Calu3 (cell line): ENCODE data around the gene COL6A2. TPM values are rescaled to one million over a fixed set of nuclear protein-coding genes. Genes with fewer than 3 reads are reported as not detected.
"Not testable (repeated sequence)": the region's sequence is repeated elsewhere in the genome, so short reads cannot be mapped to it uniquely, and the experiment has no call there.

Source experiments
- BruUV-seq: library from RNA; stranded (reverse); fragments of 400-500 nt; replicated peaks from 2 replicates; lab custom pipeline; 2021; lab: Mats Ljungman, UMichigan
- CTCF ChIA-PET: fragments of 300-600 bp; sonication (Branson Sonifier 250); formaldehyde crosslinking; loops from one replicate; lab custom pipeline; 2022; ENCODE audit warnings: antibody characterized with exemption; lab: Charles Lee
- DNase-seq: peaks from one replicate; pipeline ENCODE4 v3.0.0; 2022
- H3K27ac Mint-ChIP-seq: one replicate; pipeline ENCODE4 v1.8.0; 2022; ENCODE audit warnings: mixed read lengths; ENCODE audit not compliant: unreplicated experiment
- H3K27me3 Mint-ChIP-seq: one replicate; pipeline ENCODE4 v1.8.0; 2022; ENCODE audit warnings: mixed read lengths; ENCODE audit not compliant: unreplicated experiment
- H3K36me3 Mint-ChIP-seq: one replicate; pipeline ENCODE4 v1.8.0; 2022; ENCODE audit warnings: mild to moderate bottlenecking, moderate library complexity, mixed read lengths; ENCODE audit not compliant: insufficient read depth, unreplicated experiment
- H3K4me1 Mint-ChIP-seq: one replicate; pipeline ENCODE4 v1.8.0; 2022; ENCODE audit warnings: mild to moderate bottlenecking, low read depth, mixed read lengths; ENCODE audit not compliant: unreplicated experiment
- H3K4me3 Mint-ChIP-seq: one replicate; pipeline ENCODE4 v1.8.0; 2022; ENCODE audit warnings: mild to moderate bottlenecking, low read depth, moderate library complexity, mixed read lengths; ENCODE audit not compliant: unreplicated experiment
- H3K9me3 Mint-ChIP-seq: one replicate; pipeline ENCODE4 v1.8.0; 2022; ENCODE audit warnings: low read depth, mixed read lengths; ENCODE audit not compliant: unreplicated experiment
- intact Hi-C: fragments of 100-400 bp; cut with micrococcal nuclease; formaldehyde crosslinking; loops from one replicate; pipeline ENCODE4 v1.10.0; 2022; ENCODE audit not compliant: unreplicated experiment
- total RNA-seq: library from RNA; stranded (reverse); gene quantifications from 2 replicates; pipeline ENCODE4 v1.2.3, GENCODE V29; 2022
- TF ChIP-seq, protein P1 (sequence below): fragments of 200-600 bp; IDR thresholded peaks from one replicate; pipeline ENCODE4 v1.8.0; 2022; ENCODE audit warnings: antibody characterized with exemption; ENCODE audit not compliant: unreplicated experiment

The COL6A2 gene
- total RNA-seq, 1 experiment from 2014 or later, result 3.4 TPM

DNA sequence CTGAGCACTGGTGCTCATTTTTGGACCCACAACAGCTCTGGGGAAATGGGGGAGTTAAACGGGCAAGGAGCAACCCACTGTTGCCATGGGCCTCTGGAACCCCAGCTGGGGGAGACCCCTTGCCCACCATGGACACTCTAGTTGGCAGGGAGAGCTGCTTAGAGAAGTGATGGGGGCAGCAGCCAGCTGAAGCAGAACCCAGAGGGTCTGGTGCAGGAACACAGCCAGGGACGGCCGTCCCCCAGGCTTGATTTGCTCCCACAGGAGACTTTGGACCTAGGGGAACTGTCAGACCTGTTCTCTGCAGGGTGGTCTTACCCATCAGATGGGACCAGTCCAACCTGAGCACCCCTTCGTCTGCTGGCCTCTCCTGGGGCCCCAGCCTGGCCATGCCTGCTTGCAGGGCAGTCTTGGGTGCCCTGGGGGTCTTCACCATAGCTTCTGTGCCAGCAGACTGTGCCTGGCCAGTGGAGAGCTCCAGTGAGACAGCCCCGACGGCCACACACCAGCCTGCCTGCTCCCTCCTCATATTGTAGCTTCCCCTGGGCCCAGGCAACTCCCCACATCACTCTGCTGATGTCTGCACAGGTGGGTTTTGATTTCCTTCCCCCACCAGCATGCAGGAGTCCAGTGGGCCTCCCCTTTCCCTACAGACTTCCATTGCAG is 75.1 kb downstream of the COL6A2 start:
- intact Hi-C loops, result no loop called here
- BruUV-seq, result no TSS peak
- CTCF ChIA-PET, result no interaction called here

GRCh38 chr21:46173573-46173972 is 75.7 kb downstream of the COL6A2 start:
- Mint-ChIP-seq H3K9me3 (no peaks in the 10 kb centered on the region), H3K36me3 (no peaks in the 10 kb centered on the region), H3K27ac (no peak overlapping the region), H3K4me1 (no peaks in the 10 kb centered on the region), H3K4me3 (no peak overlapping the region), H3K27me3 (peaks cover 27% of the 10 kb centered on the region)
- no TSS peak for BruUV-seq
- no peak for DNase-seq
- TF ChIP-seq, protein P1, sequence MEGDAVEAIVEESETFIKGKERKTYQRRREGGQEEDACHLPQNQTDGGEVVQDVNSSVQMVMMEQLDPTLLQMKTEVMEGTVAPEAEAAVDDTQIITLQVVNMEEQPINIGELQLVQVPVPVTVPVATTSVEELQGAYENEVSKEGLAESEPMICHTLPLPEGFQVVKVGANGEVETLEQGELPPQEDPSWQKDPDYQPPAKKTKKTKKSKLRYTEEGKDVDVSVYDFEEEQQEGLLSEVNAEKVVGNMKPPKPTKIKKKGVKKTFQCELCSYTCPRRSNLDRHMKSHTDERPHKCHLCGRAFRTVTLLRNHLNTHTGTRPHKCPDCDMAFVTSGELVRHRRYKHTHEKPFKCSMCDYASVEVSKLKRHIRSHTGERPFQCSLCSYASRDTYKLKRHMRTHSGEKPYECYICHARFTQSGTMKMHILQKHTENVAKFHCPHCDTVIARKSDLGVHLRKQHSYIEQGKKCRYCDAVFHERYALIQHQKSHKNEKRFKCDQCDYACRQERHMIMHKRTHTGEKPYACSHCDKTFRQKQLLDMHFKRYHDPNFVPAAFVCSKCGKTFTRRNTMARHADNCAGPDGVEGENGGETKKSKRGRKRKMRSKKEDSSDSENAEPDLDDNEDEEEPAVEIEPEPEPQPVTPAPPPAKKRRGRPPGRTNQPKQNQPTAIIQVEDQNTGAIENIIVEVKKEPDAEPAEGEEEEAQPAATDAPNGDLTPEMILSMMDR, result no peak
- intact Hi-C loops, result no loop called here
- CTCF ChIA-PET, result no interaction called here

More for the DNA sequence above, 75.1 kb downstream of the COL6A2 start:
- H3K36me3 Mint-ChIP-seq, result no peaks in the 10 kb centered on the region
- DNase-seq, result no peak
- TF ChIP-seq, protein P1, result no peak
- no peak overlapping the region for H3K27ac Mint-ChIP-seq
- no peak overlapping the region for H3K4me3 Mint-ChIP-seq
- peaks cover 27% of the 10 kb centered on the region for H3K27me3 Mint-ChIP-seq
- H3K4me1 Mint-ChIP-seq, result no peaks in the 10 kb centered on the region
- no peaks in the 10 kb centered on the region for H3K9me3 Mint-ChIP-seq

DNA sequence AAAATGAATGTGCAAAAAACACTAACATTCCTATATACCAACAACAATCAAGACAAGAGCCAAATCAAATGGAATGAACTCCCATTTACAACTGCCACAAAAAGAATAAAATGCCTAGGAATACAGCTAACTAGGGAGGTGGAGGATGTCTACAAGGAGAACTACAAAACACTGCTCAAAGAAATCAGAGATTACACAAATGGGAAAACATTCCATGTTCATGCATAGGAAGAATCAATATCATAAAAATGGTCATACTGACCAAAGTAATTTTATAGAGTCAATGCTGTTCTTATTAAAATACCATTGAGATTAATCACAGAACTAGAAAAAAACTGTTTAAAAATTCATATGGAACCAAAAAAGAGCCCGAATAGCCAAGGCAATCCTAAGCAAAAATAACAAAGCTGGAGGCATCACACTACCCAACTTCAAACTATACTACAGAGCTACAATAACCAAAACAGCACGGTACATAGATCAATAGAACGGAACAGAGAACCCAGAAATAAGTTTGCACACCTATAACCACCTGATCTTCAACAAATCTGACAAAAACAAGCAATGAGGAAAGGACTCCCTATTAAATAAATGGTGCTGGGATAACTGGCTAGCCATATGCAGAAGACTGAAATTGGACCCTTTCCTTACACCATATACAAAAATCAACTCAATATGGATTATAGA is 78.7 kb downstream of the COL6A2 start:
- H3K4me1 Mint-ChIP-seq, H3K36me3 Mint-ChIP-seq, H3K4me3 Mint-ChIP-seq, H3K9me3 Mint-ChIP-seq, intact Hi-C loops, DNase-seq, BruUV-seq, H3K27ac Mint-ChIP-seq, CTCF ChIA-PET: not testable (repeated sequence)
- H3K27me3 Mint-ChIP-seq, result peaks cover 27% of the 10 kb centered on the region

- Mint-ChIP-seq H3K27me3 (peaks cover 27% of the 10 kb centered on the region), H3K27ac (no peak overlapping the region), H3K4me3 (no peak overlapping the region), H3K4me1 (no peaks in the 10 kb centered on the region), H3K36me3 (peaks cover 5% of the 10 kb centered on the region), H3K9me3 (no peaks in the 10 kb centered on the region)
- intact Hi-C loops, result no loop called here
- TF ChIP-seq, protein P1, result no peak
- CTCF ChIA-PET, result no interaction called here
- no TSS peak for BruUV-seq
- no peak for DNase-seq
These were observed 81.0 kb downstream of the COL6A2 start for GRCh38 chr21:46178961-46179360.

Other genes with a start within 250 kb of the COL6A2 start
- gene COL6A1, start 116.3 kb upstream of the COL6A2 start, total RNA-seq, result 17.8 and 18.5 TPM in 2 replicates
- 0.31 and 1.3 TPM in 2 replicates for gene FTCD, start 57.5 kb downstream of the COL6A2 start, total RNA-seq
- 4.4 and 5.5 TPM in 2 replicates for gene SPATC1L, start 86.3 kb downstream of the COL6A2 start, total RNA-seq
- 53.3 and 55.1 TPM in 2 replicates for gene LSS, start 130.7 kb downstream of the COL6A2 start, total RNA-seq
- gene MCM3AP, start 187.5 kb downstream of the COL6A2 start, total RNA-seq, result 64.1 and 66.5 TPM in 2 replicates
- 10.4 and 11.3 TPM in 2 replicates for gene YBEY, start 188.2 kb downstream of the COL6A2 start, total RNA-seq
- gene C21orf58, start 225.8 kb downstream of the COL6A2 start, total RNA-seq, result 23.4 and 28.2 TPM in 2 replicates
- gene PCNT, start 226.0 kb downstream of the COL6A2 start, total RNA-seq, result 32.2 and 34.3 TPM in 2 replicates